IMR-90 (cell line): ENCODE data around the gene UMODL1. TPM values are rescaled to one million over a fixed set of nuclear protein-coding genes. Genes with fewer than 3 reads are reported as not detected.
A peak's percentile ranks its signal among the peaks of the same experiment; 100 is the strongest.

ENCODE experiments used
- ATAC-seq: fragments of 200-7000 bp; cut with Tn5 transposase; 2 replicates; pipeline ENCODE4 v1.9.1; 2020; ENCODE audit warnings: low read depth, mild to moderate bottlenecking, moderate library complexity
- BruUV-seq: library from RNA; stranded (reverse); fragments of 400-500 nt; replicated peaks from 2 replicates; lab custom pipeline; 2021; lab: Mats Ljungman, UMichigan
- CTCF ChIA-PET: fragments of 300-600 bp; formaldehyde crosslinking; extraction: SDS; loops from one replicate; lab custom pipeline; 2021; ENCODE audit warnings: antibody characterized with exemption; lab: Yijun Ruan, JAX
- POLR2A ChIA-PET: fragments of 300-600 bp; sonication (Branson Sonifier 250); formaldehyde crosslinking; loops from one replicate; lab custom pipeline; 2022; ENCODE audit warnings: antibody characterized with exemption; ENCODE audit not compliant: unreplicated experiment; lab: Charles Lee
- DNase-seq: peaks from one replicate; pipeline ENCODE4 v3.0.0; 2013
- H2AFZ ChIP-seq: replicated peaks from 2 replicates; pipeline ENCODE3; 2013; ENCODE audit warnings: low read length, mild to moderate bottlenecking; ENCODE audit not compliant: poor library complexity
- H2AK5ac ChIP-seq: 2 replicates; pipeline ENCODE4 v1.6.1; 2013; ENCODE audit warnings: low read depth, low read length, inconsistent platforms
- H2AK9ac ChIP-seq: replicated peaks from 2 replicates; pipeline ENCODE3; 2013; ENCODE audit warnings: mild to moderate bottlenecking, low read depth, low read length, moderate library complexity; ENCODE audit not compliant: poor library complexity
- H2BK120ac ChIP-seq: 2 replicates; pipeline ENCODE4 v1.6.1; 2013; ENCODE audit warnings: low read depth, low read length, inconsistent platforms
- H2BK15ac ChIP-seq: 3 replicates; pipeline ENCODE4 v1.6.1; 2013; ENCODE audit warnings: low read depth, low read length, inconsistent platforms
- H2BK20ac ChIP-seq: 2 replicates; pipeline ENCODE4 v1.6.1; 2013; ENCODE audit warnings: low read depth, mild to moderate bottlenecking, inconsistent platforms, low read length, moderate library complexity
- H2BK5ac ChIP-seq: 2 replicates; pipeline ENCODE4 v1.6.1; 2013; ENCODE audit warnings: mild to moderate bottlenecking, low read depth, low read length, inconsistent platforms; ENCODE audit not compliant: poor library complexity, severe bottlenecking
- H3K14ac ChIP-seq: replicated peaks from 2 replicates; pipeline ENCODE4 v1.6.1; 2013; ENCODE audit warnings: low read depth, low read length, inconsistent platforms
- H3K18ac ChIP-seq: 2 replicates; pipeline ENCODE4 v1.6.1; 2013; ENCODE audit warnings: low read depth, low read length, control low read depth
- H3K23ac ChIP-seq: 2 replicates; pipeline ENCODE4 v1.6.1; 2013; ENCODE audit warnings: low read depth, low read length, inconsistent platforms
- H3K27ac ChIP-seq: 2 replicates; pipeline ENCODE4 v1.5.1; 2013; ENCODE audit warnings: mild to moderate bottlenecking, control low read depth, low read length; ENCODE audit not compliant: insufficient read depth
- H3K27me3 ChIP-seq: 2 replicates; pipeline ENCODE4 v1.6.1; 2013; ENCODE audit warnings: low read length; ENCODE audit not compliant: control insufficient read depth, insufficient read depth
- H3K36me3 ChIP-seq: 2 replicates; pipeline ENCODE4 v1.6.1; 2013; ENCODE audit warnings: low read length, mixed read lengths; ENCODE audit not compliant: control insufficient read depth, insufficient read depth
- H3K4ac ChIP-seq: 2 replicates; pipeline ENCODE4 v1.6.1; 2013; ENCODE audit warnings: low read depth, low read length, inconsistent platforms
- H3K4me1 ChIP-seq: 2 replicates; pipeline ENCODE4 v1.6.1; 2013; ENCODE audit warnings: low read length, mixed read lengths; ENCODE audit not compliant: control insufficient read depth, insufficient read depth
- H3K4me2 ChIP-seq: 2 replicates; pipeline ENCODE4 v1.6.1; 2013; ENCODE audit warnings: low read depth, mild to moderate bottlenecking, control low read depth, low read length, moderate library complexity
- H3K4me3 ChIP-seq: 2 replicates; pipeline ENCODE4 v1.5.1; 2013; ENCODE audit warnings: low read depth, mild to moderate bottlenecking, control low read depth, low read length, moderate library complexity; ENCODE audit not compliant: insufficient read depth
- H3K56ac ChIP-seq: 2 replicates; pipeline ENCODE4 v1.6.1; 2013; ENCODE audit warnings: low read length, inconsistent platforms; ENCODE audit not compliant: insufficient read depth; ENCODE audit errors: extremely low read depth
- H3K79me1 ChIP-seq, 2 experiments: 2 replicates each; pipeline ENCODE4 v1.6.1; 2013; ENCODE audit warnings: low read length in 2 of 2, inconsistent platforms in 1 of 2, low read depth in 1 of 2
- H3K9ac ChIP-seq: 2 replicates; pipeline ENCODE4 v1.6.1; 2013; ENCODE audit warnings: low read depth, low read length, control low read depth
- H3K9me1 ChIP-seq: 2 replicates; pipeline ENCODE4 v1.6.1; 2013; ENCODE audit warnings: low read length, inconsistent platforms; ENCODE audit not compliant: insufficient read depth
- H3K9me3 ChIP-seq: 2 replicates; pipeline ENCODE4 v1.6.1; 2013; ENCODE audit warnings: low read length; ENCODE audit not compliant: control insufficient read depth, insufficient read depth
- H4K20me1 ChIP-seq: 2 replicates; pipeline ENCODE4 v1.6.1; 2013; ENCODE audit warnings: low read length, inconsistent platforms; ENCODE audit not compliant: insufficient read depth
- H4K5ac ChIP-seq: 2 replicates; pipeline ENCODE4 v1.6.1; 2013; ENCODE audit warnings: mild to moderate bottlenecking, low read depth, low read length, control low read depth
- H4K8ac ChIP-seq, 2 experiments: 2 replicates each; pipeline ENCODE4 v1.6.1; 2013; ENCODE audit warnings: low read depth in 2 of 2, low read length in 2 of 2, control low read depth in 1 of 2, inconsistent platforms in 1 of 2
- H4K91ac ChIP-seq: 2 replicates; pipeline ENCODE4 v1.6.1; 2013; ENCODE audit warnings: low read depth, low read length, inconsistent platforms; ENCODE audit not compliant: insufficient read depth
- BHLHE40 ChIP-seq: fragments of 150-350 bp; IDR thresholded peaks from 2 replicates; pipeline ENCODE4 v1.6.1; 2016; ENCODE audit warnings: mild to moderate bottlenecking, low read depth, low read length
- CEBPB ChIP-seq: IDR thresholded peaks from 2 replicates; pipeline ENCODE4 v1.6.1; 2012; ENCODE audit warnings: low read depth, low read length, improper control_type of control experiment
- FOS ChIP-seq: fragments of 150-350 bp; IDR thresholded peaks from 2 replicates; pipeline ENCODE4 v1.6.1; 2016; ENCODE audit warnings: low read depth, low read length
- MAZ ChIP-seq: IDR thresholded peaks from 2 replicates; pipeline ENCODE4 v1.6.1; 2012; ENCODE audit warnings: low read depth, mild to moderate bottlenecking, low read length, improper control_type of control experiment, moderate library complexity, borderline replicate concordance
- NFE2L2 ChIP-seq: fragments of 150-350 bp; IDR thresholded peaks from 2 replicates; pipeline ENCODE4 v1.6.1; 2016; ENCODE audit warnings: low read depth, mild to moderate bottlenecking, low read length
- POLR2A ChIP-seq: IDR thresholded peaks from 2 replicates; pipeline ENCODE4 v1.6.1; 2012; ENCODE audit warnings: mild to moderate bottlenecking, low read depth, low read length
- RAD21 ChIP-seq: IDR thresholded peaks from 2 replicates; pipeline ENCODE4 v1.6.1; 2012; ENCODE audit warnings: low read length, improper control_type of control experiment
- RCOR1 ChIP-seq: IDR thresholded peaks from 2 replicates; pipeline ENCODE4 v1.6.1; 2012; ENCODE audit warnings: mild to moderate bottlenecking, low read length, improper control_type of control experiment; ENCODE audit not compliant: insufficient replicate concordance
- RFX5 ChIP-seq: IDR thresholded peaks from 2 replicates; pipeline ENCODE4 v1.8.0; 2012; ENCODE audit warnings: low read depth, mild to moderate bottlenecking, low read length, moderate library complexity
- WGBS, 2 experiments: methylation state at CpG; one replicate each; pipeline versions ENCODE4 v1.1.5 to v1.1.7; 2013; ENCODE audit warnings: missing lambda C conversion rate in 2 of 2; ENCODE audit not compliant: insufficient read length in 1 of 2; ENCODE audit errors: extremely low coverage in 2 of 2; 5-methylcytosine and 5-hydroxymethylcytosine counted together
- dilution Hi-C: fragments of 300-500 bp; cut with HindIII; formaldehyde crosslinking; loops from one replicate; pipeline ENCODE4 v1.14.3; 2018; ENCODE audit warnings: low sequenced_read_pairs; ENCODE audit not compliant: unreplicated experiment
- in situ Hi-C: fragments of 300-500 bp; cut with MboI; formaldehyde crosslinking; loops from 3 replicates; pipeline ENCODE4 v1.14.3; 2019; ENCODE audit warnings: low sequenced_read_pairs, inconsistent platforms, mixed read lengths
- intact Hi-C: fragments of 100-400 bp; cut with micrococcal nuclease; formaldehyde crosslinking; loops from 2 replicates; pipeline ENCODE4 v1.10.0; 2022
- polyA plus RNA-seq, 3 experiments: library from polyadenylated mRNA; depleted of rRNA; stranded (reverse); fragments of >200 nt; gene quantifications; 2 replicates each; pipeline ENCODE4 v1.2.3, GENCODE V29; 2012; ENCODE audit warnings: low replicate concordance in 1 of 3
- total RNA-seq: library from RNA; depleted of rRNA; stranded (reverse); fragments of >200 nt; gene quantifications from 2 replicates; pipeline ENCODE4 v1.2.3, GENCODE V29; 2012
- TF ChIP-seq, protein P1 (sequence below): fragments of 150-350 bp; IDR thresholded peaks from 2 replicates; pipeline ENCODE4 v1.6.1; 2016; ENCODE audit warnings: low read depth, mild to moderate bottlenecking, low read length, moderate library complexity, borderline replicate concordance
- TF ChIP-seq, protein P2 (sequence below): conservative IDR thresholded peaks from 2 replicates; pipeline ENCODE4 v1.5.1; 2012; ENCODE audit warnings: mild to moderate bottlenecking, low read depth, low read length, improper control_type of control experiment
- TF ChIP-seq, protein P3 (sequence below): fragments of 150-350 bp; IDR thresholded peaks from 2 replicates; pipeline ENCODE4 v1.6.1; 2017; ENCODE audit warnings: mild to moderate bottlenecking, antibody characterized with exemption, low read length, low read depth

UMODL1 gene
- total and polyA plus RNA-seq, 2 of the 4 experiments (the other 2 are of a cell fraction) = 0.02 TPM; not detected in 1

DNA sequence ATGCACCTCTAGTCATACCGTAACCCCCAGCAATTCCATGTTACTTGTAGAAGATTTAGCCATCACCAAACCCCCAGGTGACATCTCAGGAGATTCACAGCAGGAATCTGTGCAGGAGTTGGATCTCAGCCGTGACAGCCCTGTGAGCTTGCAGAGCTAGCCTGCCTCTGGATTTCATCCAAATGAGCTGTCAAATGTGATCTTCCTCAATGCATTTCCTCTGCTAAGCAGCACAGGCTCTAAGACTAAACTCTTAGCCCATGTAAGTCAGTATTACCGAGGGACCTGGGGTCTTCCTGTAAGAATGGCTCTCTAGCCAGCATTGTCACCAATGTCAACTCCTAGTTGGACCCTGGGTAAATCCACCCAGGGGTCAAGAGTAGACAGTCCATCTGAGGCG, 41.7 kb downstream of the UMODL1 start:
- WGBS, 2 experiments = 46% methylated on average over 4 of the region's 4 CpGs; no CpG with 5 or more reads in 1 of the 2 experiments
- Histone ChIP-seq H2BK15ac (no peak overlapping the region), H3K14ac (no peak overlapping the region), H3K23ac (no peak overlapping the region), H3K18ac (no peak overlapping the region), H4K20me1 (no peaks in the 10 kb centered on the region), H3K4me3 (no peak overlapping the region), H2AFZ (no peak overlapping the region), H3K9me1 (no peaks in the 10 kb centered on the region), H3K9ac (no peak overlapping the region), H3K9me3 (no peaks in the 10 kb centered on the region), H2BK120ac (no peak overlapping the region), H3K79me1 (no peaks in the 10 kb centered on the region), H3K4me1 (peaks cover 5% of the 10 kb centered on the region; the same call in 1 of the 2 replicates), H3K4me2 (no peak overlapping the region), H2BK5ac (no peak overlapping the region), H3K27me3 (peaks cover 9% of the 10 kb centered on the region; the same call in 1 of the 2 replicates), H3K56ac (no peak overlapping the region), H2BK20ac (no peak overlapping the region), H2AK5ac (no peak overlapping the region), H3K27ac (no peak overlapping the region), H4K5ac (no peak overlapping the region), H4K8ac (no peak overlapping the region), H3K4ac (no peak overlapping the region), H2AK9ac (no peak overlapping the region), H3K36me3 (no peaks in the 10 kb centered on the region), H4K91ac (no peak overlapping the region)
- intact Hi-C loops (no loop called here), dilution Hi-C loops (no loop called here), in situ Hi-C loops (loop anchor here (10.0 kb wide), 1 partner anchor 498 kb away; no protein-coding TSS in a partner anchor)
- ATAC-seq = no peak
- POLR2A ChIA-PET = interaction anchor here (0.5 kb wide), 1 partner anchor 13 kb away, joined by 7 read pairs; no protein-coding TSS in a partner anchor
- TF ChIP-seq FOS (no peak), RCOR1 (no peak), MAZ (no peak), CEBPB (no peak), RAD21 (no peak), NFE2L2 (no peak), BHLHE40 (no peak), RFX5 (no peak), POLR2A (no peak)
- TF ChIP-seq, protein P1, sequence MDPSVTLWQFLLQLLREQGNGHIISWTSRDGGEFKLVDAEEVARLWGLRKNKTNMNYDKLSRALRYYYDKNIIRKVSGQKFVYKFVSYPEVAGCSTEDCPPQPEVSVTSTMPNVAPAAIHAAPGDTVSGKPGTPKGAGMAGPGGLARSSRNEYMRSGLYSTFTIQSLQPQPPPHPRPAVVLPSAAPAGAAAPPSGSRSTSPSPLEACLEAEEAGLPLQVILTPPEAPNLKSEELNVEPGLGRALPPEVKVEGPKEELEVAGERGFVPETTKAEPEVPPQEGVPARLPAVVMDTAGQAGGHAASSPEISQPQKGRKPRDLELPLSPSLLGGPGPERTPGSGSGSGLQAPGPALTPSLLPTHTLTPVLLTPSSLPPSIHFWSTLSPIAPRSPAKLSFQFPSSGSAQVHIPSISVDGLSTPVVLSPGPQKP = no peak
- TF ChIP-seq, protein P2, sequence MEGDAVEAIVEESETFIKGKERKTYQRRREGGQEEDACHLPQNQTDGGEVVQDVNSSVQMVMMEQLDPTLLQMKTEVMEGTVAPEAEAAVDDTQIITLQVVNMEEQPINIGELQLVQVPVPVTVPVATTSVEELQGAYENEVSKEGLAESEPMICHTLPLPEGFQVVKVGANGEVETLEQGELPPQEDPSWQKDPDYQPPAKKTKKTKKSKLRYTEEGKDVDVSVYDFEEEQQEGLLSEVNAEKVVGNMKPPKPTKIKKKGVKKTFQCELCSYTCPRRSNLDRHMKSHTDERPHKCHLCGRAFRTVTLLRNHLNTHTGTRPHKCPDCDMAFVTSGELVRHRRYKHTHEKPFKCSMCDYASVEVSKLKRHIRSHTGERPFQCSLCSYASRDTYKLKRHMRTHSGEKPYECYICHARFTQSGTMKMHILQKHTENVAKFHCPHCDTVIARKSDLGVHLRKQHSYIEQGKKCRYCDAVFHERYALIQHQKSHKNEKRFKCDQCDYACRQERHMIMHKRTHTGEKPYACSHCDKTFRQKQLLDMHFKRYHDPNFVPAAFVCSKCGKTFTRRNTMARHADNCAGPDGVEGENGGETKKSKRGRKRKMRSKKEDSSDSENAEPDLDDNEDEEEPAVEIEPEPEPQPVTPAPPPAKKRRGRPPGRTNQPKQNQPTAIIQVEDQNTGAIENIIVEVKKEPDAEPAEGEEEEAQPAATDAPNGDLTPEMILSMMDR = no peak
- TF ChIP-seq, protein P3, sequence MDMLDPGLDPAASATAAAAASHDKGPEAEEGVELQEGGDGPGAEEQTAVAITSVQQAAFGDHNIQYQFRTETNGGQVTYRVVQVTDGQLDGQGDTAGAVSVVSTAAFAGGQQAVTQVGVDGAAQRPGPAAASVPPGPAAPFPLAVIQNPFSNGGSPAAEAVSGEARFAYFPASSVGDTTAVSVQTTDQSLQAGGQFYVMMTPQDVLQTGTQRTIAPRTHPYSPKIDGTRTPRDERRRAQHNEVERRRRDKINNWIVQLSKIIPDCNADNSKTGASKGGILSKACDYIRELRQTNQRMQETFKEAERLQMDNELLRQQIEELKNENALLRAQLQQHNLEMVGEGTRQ = no peak
- DNase-seq = peak; percentile 68
- CTCF ChIA-PET = interaction anchor here (0.5 to 1.1 kb wide), 3 partner anchors 18 to 110 kb away, joined by 3 read pairs; no protein-coding TSS in a partner anchor
- BruUV-seq = no TSS peak
